GM23338 (cell line): ENCODE measurements around the gene LCE1C. TPM values are rescaled to one million over a fixed set of nuclear protein-coding genes. Genes with fewer than 3 reads are reported as not detected.

Experiments used
- ATAC-seq: fragments of 200-7000 bp; cut with Tn5 transposase; 3 replicates; pipeline ENCODE4 v1.9.1; 2020
- DNase-seq: peaks from one replicate; pipeline ENCODE4 v3.0.0-alpha.2; 2015; ENCODE audit warnings: low spot score
- H2AFZ ChIP-seq: fragments of 200-600 bp; sonication (generic); 2 replicates; pipeline ENCODE4 v1.8.0; 2016; ENCODE audit warnings: antibody characterized with exemption, mild to moderate bottlenecking, moderate library complexity
- H3F3A ChIP-seq: fragments of 200-600 bp; sonication (generic); replicated peaks from 2 replicates; pipeline ENCODE4 v1.8.0; 2017; ENCODE audit warnings: antibody characterized with exemption, mixed run types, low read depth
- H3K27ac ChIP-seq: fragments of 200-600 bp; sonication (generic); 2 replicates; pipeline ENCODE4 v1.6.1; 2016; ENCODE audit warnings: low read depth
- H3K27me3 ChIP-seq: fragments of 200-600 bp; sonication (generic); 2 replicates; pipeline ENCODE4 v1.8.0; 2016; ENCODE audit warnings: mild to moderate bottlenecking, mixed run types, moderate library complexity; ENCODE audit not compliant: insufficient read depth
- H3K36me3 ChIP-seq: fragments of 200-600 bp; sonication (generic); 2 replicates; pipeline ENCODE4 v1.8.0; 2016; ENCODE audit warnings: mild to moderate bottlenecking; ENCODE audit not compliant: insufficient read depth
- H3K4me1 ChIP-seq: fragments of 200-600 bp; sonication (generic); 2 replicates; pipeline ENCODE4 v1.8.0; 2016; ENCODE audit warnings: mild to moderate bottlenecking, moderate library complexity; ENCODE audit not compliant: insufficient read depth
- H3K4me2 ChIP-seq: fragments of 200-600 bp; sonication (generic); 2 replicates; pipeline ENCODE4 v1.7.1; 2017; ENCODE audit warnings: mixed run types
- H3K4me3 ChIP-seq: fragments of 200-600 bp; sonication (generic); 2 replicates; pipeline ENCODE4 v1.6.1; 2016; ENCODE audit warnings: mixed run types
- H3K79me2 ChIP-seq: fragments of 200-600 bp; sonication (generic); replicated peaks from 2 replicates; pipeline ENCODE4 v1.8.0; 2017; ENCODE audit warnings: mild to moderate bottlenecking; ENCODE audit not compliant: insufficient read depth
- H3K9me2 ChIP-seq: fragments of 200-600 bp; sonication (generic); 2 replicates; pipeline ENCODE4 v1.8.0; 2017; ENCODE audit not compliant: insufficient read depth
- H4K20me1 ChIP-seq: fragments of 200-600 bp; sonication (generic); replicated peaks from 2 replicates; pipeline ENCODE4 v1.8.0; 2017; ENCODE audit warnings: mild to moderate bottlenecking; ENCODE audit not compliant: insufficient read depth
- H3K27ac Mint-ChIP-seq: 2 replicates; pipeline ENCODE4 v1.8.0; 2020; ENCODE audit warnings: inconsistent platforms, mild to moderate bottlenecking, moderate library complexity, mixed read lengths
- H3K27me3 Mint-ChIP-seq: 3 replicates; pipeline ENCODE4 v1.8.0; 2022; ENCODE audit warnings: low read depth, mild to moderate bottlenecking, moderate library complexity, mixed read lengths, inconsistent platforms; ENCODE audit not compliant: insufficient read depth, poor library complexity
- H3K36me3 Mint-ChIP-seq: 3 replicates; pipeline ENCODE4 v1.8.0; 2021; ENCODE audit warnings: low read depth, mild to moderate bottlenecking, inconsistent platforms, moderate library complexity, mixed read lengths
- H3K4me1 Mint-ChIP-seq: 3 replicates; pipeline ENCODE4 v1.8.0; 2020; ENCODE audit warnings: mild to moderate bottlenecking, inconsistent platforms, mixed read lengths
- H3K4me3 Mint-ChIP-seq: 3 replicates; pipeline ENCODE4 v1.8.0; 2021; ENCODE audit warnings: moderate library complexity, mild to moderate bottlenecking, inconsistent platforms, mixed read lengths
- H3K9me3 Mint-ChIP-seq: 3 replicates; pipeline ENCODE4 v1.8.0; 2020; ENCODE audit warnings: moderate library complexity, mild to moderate bottlenecking, inconsistent platforms, mixed read lengths
- EZH2phosphoT487 ChIP-seq: fragments of 200-600 bp; sonication (generic); IDR thresholded peaks from one replicate; pipeline ENCODE4 v1.8.1; 2018; ENCODE audit warnings: antibody characterized with exemption; ENCODE audit not compliant: unreplicated experiment
- NANOG ChIP-seq: IDR thresholded peaks from 2 replicates; pipeline ENCODE4 v1.6.1; 2016; ENCODE audit warnings: antibody characterized with exemption, borderline replicate concordance
- POLR2AphosphoS5 ChIP-seq: IDR thresholded peaks from 2 replicates; pipeline ENCODE4 v1.6.1; 2016; ENCODE audit warnings: antibody characterized with exemption, low read depth
- STAT1 ChIP-seq: IDR thresholded peaks from one replicate; pipeline ENCODE4 v1.6.1; 2016; ENCODE audit warnings: antibody characterized with exemption; ENCODE audit not compliant: unreplicated experiment
- ZNF331 ChIP-seq: fragments of 250-450 bp; sonication (Bioruptor Pico); IDR thresholded peaks from 2 replicates; pipeline ENCODE4 v1.5.0; 2020; ENCODE audit warnings: low read depth, mild to moderate bottlenecking, moderate library complexity
- long read RNA-seq: library from polyadenylated mRNA; unstranded; transcript quantifications from one replicate; pipeline ENCODE4 v2.0.0, GENCODE V29; 2020; ENCODE audit not compliant: unreplicated experiment
- polyA plus RNA-seq: library from polyadenylated mRNA; unstranded; fragments of >200 nt; fragmentation: Nextera tagmentation; extraction: Ambion mirVana; gene quantifications from 2 replicates; pipeline ENCODE4 v1.2.1, GENCODE V29; 2016
- total RNA-seq: library from RNA; depleted of rRNA; stranded (reverse); fragments of >200 nt; shearing (Covaris generic); gene quantifications from 2 replicates; pipeline ENCODE4 v1.2.3, GENCODE V29; 2014; rRNA removed
- TF ChIP-seq, protein P1 (sequence below): fragments of 250-450 bp; sonication (Bioruptor Pico); IDR thresholded peaks from 2 replicates; pipeline ENCODE4 v1.5.0; 2020; ENCODE audit warnings: mild to moderate bottlenecking, moderate library complexity

Gene LCE1C, protein sequence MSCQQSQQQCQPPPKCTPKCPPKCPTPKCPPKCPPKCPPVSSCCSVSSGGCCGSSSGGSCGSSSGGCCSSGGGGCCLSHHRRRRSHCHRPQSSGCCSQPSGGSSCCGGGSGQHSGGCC
- total RNA-seq (not detected in 2 replicates), polyA plus RNA-seq (not detected in 2 replicates)
- long read RNA-seq = 0 reads

DNA sequence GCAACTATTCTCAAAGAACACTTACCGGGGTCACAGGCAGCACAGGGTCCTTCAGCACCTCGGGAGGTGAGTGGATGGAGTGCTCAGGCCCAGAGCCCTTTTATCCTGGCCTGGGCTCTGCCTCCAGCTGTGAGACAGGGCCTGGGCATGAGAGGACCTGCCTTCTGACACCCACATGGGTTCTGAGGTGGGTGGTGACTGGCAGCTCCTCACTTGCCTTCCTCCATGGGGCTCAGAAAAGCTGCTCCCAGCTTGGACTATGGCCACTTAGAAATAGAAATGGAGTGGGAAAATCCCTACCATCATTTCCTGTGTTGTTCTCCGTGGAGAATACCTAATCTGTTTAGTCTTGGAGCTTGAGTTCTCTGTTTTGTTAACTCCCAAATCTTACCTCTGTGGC lies at the start of gene LCE1C:
LCE1C (minus strand) TSS at position 76 of the 400 bp plus-strand sequence. CDS start 1,173 bp downstream, outside the sequence.
- H2AFZ ChIP-seq = 0 out of 2 replicates have a peak within 1 kb of the TSS, but pooled peaks have one; percentile 14
- no peak within 1 kb of the TSS for H3K4me3 Mint-ChIP-seq
- no peak for ATAC-seq
- no peaks in the 10 kb centered on the region for H3K4me1 ChIP-seq
- H3K9me3 Mint-ChIP-seq = no peaks in the 10 kb centered on the region
- no peak within 1 kb of the TSS for H3K4me3 ChIP-seq
- H3K27me3 ChIP-seq = no peaks in the 10 kb centered on the region
- no peaks in the 10 kb centered on the region for H4K20me1 ChIP-seq
- no peaks in the 10 kb centered on the region for H3K36me3 ChIP-seq
- DNase-seq = no peak
- H3K27me3 Mint-ChIP-seq = no peaks in the 10 kb centered on the region
- H3K36me3 Mint-ChIP-seq = no peaks in the 10 kb centered on the region
- no peak within 1 kb of the TSS for H3K4me2 ChIP-seq
- no peaks in the 10 kb centered on the region for H3K4me1 Mint-ChIP-seq
- no peaks in the 10 kb centered on the region for H3F3A ChIP-seq
- H3K27ac ChIP-seq = no peak within 1 kb of the TSS
- TF ChIP-seq EZH2phosphoT487 (no peak), STAT1 (no peak), ZNF331 (CRISPR knock-in tag) (no peak), POLR2AphosphoS5 (no peak)
- TF ChIP-seq, protein P1, sequence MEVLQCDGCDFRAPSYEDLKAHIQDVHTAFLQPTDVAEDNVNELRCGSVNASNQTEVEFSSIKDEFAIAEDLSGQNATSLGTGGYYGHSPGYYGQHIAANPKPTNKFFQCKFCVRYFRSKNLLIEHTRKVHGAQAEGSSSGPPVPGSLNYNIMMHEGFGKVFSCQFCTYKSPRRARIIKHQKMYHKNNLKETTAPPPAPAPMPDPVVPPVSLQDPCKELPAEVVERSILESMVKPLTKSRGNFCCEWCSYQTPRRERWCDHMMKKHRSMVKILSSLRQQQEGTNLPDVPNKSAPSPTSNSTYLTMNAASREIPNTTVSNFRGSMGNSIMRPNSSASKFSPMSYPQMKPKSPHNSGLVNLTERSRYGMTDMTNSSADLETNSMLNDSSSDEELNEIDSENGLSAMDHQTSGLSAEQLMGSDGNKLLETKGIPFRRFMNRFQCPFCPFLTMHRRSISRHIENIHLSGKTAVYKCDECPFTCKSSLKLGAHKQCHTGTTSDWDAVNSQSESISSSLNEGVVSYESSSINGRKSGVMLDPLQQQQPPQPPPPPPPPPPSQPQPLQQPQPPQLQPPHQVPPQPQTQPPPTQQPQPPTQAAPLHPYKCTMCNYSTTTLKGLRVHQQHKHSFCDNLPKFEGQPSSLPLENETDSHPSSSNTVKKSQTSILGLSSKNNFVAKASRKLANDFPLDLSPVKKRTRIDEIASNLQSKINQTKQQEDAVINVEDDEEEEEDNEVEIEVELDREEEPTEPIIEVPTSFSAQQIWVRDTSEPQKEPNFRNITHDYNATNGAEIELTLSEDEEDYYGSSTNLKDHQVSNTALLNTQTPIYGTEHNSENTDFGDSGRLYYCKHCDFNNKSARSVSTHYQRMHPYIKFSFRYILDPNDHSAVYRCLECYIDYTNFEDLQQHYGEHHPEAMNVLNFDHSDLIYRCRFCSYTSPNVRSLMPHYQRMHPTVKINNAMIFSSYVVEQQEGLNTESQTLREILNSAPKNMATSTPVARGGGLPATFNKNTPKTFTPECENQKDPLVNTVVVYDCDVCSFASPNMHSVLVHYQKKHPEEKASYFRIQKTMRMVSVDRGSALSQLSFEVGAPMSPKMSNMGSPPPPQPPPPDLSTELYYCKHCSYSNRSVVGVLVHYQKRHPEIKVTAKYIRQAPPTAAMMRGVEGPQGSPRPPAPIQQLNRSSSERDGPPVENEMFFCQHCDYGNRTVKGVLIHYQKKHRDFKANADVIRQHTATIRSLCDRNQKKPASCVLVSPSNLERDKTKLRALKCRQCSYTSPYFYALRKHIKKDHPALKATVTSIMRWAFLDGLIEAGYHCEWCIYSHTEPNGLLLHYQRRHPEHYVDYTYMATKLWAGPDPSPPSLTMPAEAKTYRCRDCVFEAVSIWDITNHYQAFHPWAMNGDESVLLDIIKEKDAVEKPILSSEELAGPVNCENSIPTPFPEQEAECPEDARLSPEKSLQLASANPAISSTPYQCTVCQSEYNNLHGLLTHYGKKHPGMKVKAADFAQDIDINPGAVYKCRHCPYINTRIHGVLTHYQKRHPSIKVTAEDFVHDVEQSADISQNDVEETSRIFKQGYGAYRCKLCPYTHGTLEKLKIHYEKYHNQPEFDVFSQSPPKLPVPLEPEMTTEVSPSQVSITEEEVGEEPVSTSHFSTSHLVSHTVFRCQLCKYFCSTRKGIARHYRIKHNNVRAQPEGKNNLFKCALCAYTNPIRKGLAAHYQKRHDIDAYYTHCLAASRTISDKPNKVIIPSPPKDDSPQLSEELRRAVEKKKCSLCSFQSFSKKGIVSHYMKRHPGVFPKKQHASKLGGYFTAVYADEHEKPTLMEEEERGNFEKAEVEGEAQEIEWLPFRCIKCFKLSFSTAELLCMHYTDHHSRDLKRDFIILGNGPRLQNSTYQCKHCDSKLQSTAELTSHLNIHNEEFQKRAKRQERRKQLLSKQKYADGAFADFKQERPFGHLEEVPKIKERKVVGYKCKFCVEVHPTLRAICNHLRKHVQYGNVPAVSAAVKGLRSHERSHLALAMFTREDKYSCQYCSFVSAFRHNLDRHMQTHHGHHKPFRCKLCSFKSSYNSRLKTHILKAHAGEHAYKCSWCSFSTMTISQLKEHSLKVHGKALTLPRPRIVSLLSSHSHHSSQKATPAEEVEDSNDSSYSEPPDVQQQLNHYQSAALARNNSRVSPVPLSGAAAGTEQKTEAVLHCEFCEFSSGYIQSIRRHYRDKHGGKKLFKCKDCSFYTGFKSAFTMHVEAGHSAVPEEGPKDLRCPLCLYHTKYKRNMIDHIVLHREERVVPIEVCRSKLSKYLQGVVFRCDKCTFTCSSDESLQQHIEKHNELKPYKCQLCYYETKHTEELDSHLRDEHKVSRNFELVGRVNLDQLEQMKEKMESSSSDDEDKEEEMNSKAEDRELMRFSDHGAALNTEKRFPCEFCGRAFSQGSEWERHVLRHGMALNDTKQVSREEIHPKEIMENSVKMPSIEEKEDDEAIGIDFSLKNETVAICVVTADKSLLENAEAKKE (CRISPR knock-in tag) = no peak
- H3K79me2 ChIP-seq = no peaks in the 10 kb centered on the region
- no peaks in the 10 kb centered on the region for H3K9me2 ChIP-seq
- H3K27ac Mint-ChIP-seq = no peak within 1 kb of the TSS

DNA sequence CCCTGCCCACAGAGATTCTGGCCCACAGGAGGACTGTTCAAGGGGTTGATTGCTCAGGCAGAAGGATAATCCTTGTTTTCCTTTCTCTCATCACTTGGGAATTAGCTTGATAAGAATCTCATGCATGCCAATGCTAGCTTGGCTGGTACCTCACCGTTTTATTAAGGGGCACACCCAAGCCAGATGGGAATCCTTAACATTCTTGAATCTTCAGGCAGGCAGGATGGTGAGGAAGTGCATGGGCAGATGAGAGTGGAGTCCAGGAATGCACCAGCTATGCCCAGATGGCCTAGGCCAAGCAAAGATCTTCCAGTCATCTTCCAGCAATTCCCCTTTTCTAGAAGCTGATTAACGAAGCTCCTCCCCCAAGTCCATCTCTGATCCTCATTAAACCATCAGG lies 49.2 kb upstream of the LCE1C start:
- Histone ChIP-seq H3K4me3 (no peak overlapping the region), H3K27ac (no peak overlapping the region), H3K27me3 (no peaks in the 10 kb centered on the region), H2AFZ (no peak overlapping the region), H3K4me1 (no peaks in the 10 kb centered on the region), H4K20me1 (no peaks in the 10 kb centered on the region), H3K4me2 (no peak overlapping the region), H3K79me2 (no peaks in the 10 kb centered on the region), H3K9me2 (peaks cover 9% of the 10 kb centered on the region; the same call in 1 of the 2 replicates), H3K36me3 (no peaks in the 10 kb centered on the region), H3F3A (no peaks in the 10 kb centered on the region)
- Mint-ChIP-seq H3K4me1 (no peaks in the 10 kb centered on the region), H3K4me3 (no peak overlapping the region), H3K36me3 (no peaks in the 10 kb centered on the region), H3K9me3 (no peaks in the 10 kb centered on the region), H3K27me3 (no peaks in the 10 kb centered on the region), H3K27ac (no peak overlapping the region)
- no peak for DNase-seq
- no peak for ATAC-seq
- no peak for TF ChIP-seq ZNF331 (CRISPR knock-in tag)
- no peak for TF ChIP-seq EZH2phosphoT487
- no peak for TF ChIP-seq POLR2AphosphoS5
- TF ChIP-seq NANOG = no peak
- TF ChIP-seq STAT1 = no peak
